HUES48 (cell line): ENCODE results near the gene ZNF10.

Experiments used
- H3K27ac ChIP-seq: one replicate; pipeline ENCODE4 v1.7.0; 2013; ENCODE audit warnings: low read depth, low read length, inconsistent platforms
- H3K27me3 ChIP-seq: 2 replicates; pipeline ENCODE4 v1.6.1; 2013; ENCODE audit warnings: mild to moderate bottlenecking, low read length; ENCODE audit not compliant: control insufficient read depth, insufficient read depth
- H3K36me3 ChIP-seq: 2 replicates; pipeline ENCODE4 v1.6.1; 2013; ENCODE audit warnings: low read length; ENCODE audit not compliant: control insufficient read depth, insufficient read depth
- H3K4me1 ChIP-seq: 2 replicates; pipeline ENCODE4 v1.6.1; 2013; ENCODE audit warnings: mild to moderate bottlenecking, low read length; ENCODE audit not compliant: control insufficient read depth, insufficient read depth
- H3K4me3 ChIP-seq: 2 replicates; pipeline ENCODE4 v1.5.1; 2013; ENCODE audit warnings: mild to moderate bottlenecking, low read depth, low read length
- H3K9ac ChIP-seq: 2 replicates; pipeline ENCODE4 v1.6.1; 2013; ENCODE audit warnings: mild to moderate bottlenecking, low read depth, low read length, moderate library complexity
- H3K9me3 ChIP-seq: 2 replicates; pipeline ENCODE4 v1.6.1; 2013; ENCODE audit warnings: low read length; ENCODE audit not compliant: control insufficient read depth, insufficient read depth

The ZNF10 gene

DNA sequence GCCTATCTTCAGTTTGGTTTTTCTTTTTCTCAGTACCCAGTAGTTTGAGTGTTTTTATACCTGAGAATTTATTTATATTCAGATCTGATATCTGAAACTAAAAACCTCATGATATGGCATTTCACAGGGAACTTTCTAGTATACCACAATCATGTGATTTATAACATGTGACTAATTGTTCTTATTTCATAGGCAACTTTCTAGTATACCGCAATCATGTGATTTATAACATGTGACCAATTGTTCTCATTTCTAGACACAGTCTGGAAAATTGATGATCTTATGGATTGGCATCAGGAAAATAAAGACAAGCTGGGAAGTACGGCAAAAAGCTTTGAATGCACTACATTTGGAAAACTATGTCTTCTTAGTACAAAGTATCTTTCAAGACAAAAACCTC lies 71.5 kb downstream of the ZNF10 start:
- Histone ChIP-seq H3K36me3 (peaks cover 52% of the 10 kb centered on the region), H3K4me1 (no peaks in the 10 kb centered on the region), H3K9me3 (peaks cover 67% of the 10 kb centered on the region), H3K4me3 (peak overlapping the region; percentile 49; the same call in 1 of the 2 replicates), H3K27me3 (no peaks in the 10 kb centered on the region), H3K27ac (no peak overlapping the region), H3K9ac (no peak overlapping the region)

DNA sequence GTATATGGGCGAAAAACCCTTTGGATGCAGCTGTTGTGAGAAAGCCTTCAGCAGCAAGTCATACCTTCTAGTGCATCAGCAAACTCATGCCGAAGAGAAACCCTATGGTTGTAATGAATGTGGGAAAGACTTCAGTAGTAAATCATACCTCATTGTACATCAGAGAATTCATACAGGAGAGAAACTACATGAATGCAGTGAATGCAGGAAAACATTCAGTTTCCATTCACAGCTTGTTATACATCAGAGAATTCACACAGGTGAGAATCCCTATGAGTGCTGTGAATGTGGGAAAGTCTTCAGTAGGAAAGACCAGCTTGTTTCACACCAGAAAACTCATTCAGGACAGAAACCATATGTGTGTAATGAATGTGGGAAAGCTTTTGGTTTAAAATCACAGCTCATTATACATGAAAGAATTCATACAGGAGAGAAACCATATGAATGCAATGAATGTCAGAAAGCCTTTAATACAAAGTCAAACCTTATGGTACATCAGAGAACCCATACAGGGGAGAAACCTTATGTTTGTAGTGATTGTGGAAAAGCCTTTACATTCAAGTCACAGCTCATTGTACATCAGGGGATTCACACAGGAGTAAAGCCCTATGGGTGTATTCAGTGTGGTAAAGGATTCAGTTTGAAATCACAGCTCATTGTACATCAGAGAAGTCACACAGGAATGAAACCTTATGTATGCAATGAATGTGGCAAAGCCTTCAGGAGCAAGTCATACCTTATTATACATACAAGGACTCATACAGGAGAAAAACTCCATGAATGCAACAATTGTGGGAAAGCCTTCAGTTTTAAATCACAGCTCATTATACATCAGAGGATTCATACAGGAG lies 72.3 kb downstream of the ZNF10 start:
- Histone ChIP-seq H3K4me1 (no peaks in the 10 kb centered on the region), H3K9me3 (peaks cover 75% of the 10 kb centered on the region), H3K36me3 (peaks cover 52% of the 10 kb centered on the region), H3K4me3 (peak overlapping the region; percentile 49; the same call in 1 of the 2 replicates), H3K9ac (no peak overlapping the region), H3K27me3 (no peaks in the 10 kb centered on the region), H3K27ac (no peak overlapping the region)

DNA sequence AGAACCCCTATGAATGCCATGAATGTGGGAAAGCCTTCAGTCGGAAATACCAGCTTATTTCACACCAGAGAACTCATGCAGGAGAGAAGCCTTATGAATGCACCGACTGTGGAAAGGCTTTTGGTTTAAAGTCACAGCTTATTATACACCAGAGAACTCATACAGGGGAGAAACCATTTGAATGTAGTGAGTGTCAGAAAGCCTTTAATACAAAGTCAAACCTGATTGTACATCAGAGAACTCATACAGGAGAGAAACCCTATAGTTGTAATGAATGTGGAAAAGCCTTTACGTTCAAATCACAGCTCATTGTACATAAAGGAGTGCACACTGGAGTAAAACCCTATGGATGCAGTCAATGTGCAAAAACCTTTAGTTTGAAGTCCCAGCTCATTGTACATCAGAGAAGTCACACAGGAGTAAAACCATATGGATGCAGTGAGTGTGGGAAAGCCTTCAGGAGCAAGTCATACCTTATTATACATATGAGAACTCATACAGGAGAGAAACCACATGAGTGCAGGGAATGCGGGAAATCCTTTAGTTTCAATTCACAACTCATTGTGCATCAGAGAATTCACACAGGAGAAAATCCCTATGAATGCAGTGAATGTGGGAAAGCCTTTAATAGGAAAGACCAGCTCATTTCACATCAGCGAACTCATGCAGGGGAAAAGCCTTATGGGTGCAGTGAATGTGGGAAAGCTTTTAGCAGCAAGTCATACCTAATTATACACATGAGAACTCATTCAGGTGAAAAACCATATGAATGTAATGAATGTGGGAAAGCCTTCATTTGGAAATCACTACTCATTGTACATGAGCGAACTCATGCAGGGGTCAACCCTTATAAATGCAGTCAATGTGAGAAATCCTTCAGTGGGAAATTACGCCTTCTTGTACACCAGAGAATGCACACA lies 73.2 kb downstream of the ZNF10 start:
- Histone ChIP-seq H3K36me3 (peaks cover 52% of the 10 kb centered on the region), H3K9ac (no peak overlapping the region), H3K4me3 (peak overlapping the region; percentile 49), H3K27me3 (no peaks in the 10 kb centered on the region), H3K27ac (no peak overlapping the region), H3K4me1 (no peaks in the 10 kb centered on the region), H3K9me3 (peaks cover 83% of the 10 kb centered on the region)

DNA sequence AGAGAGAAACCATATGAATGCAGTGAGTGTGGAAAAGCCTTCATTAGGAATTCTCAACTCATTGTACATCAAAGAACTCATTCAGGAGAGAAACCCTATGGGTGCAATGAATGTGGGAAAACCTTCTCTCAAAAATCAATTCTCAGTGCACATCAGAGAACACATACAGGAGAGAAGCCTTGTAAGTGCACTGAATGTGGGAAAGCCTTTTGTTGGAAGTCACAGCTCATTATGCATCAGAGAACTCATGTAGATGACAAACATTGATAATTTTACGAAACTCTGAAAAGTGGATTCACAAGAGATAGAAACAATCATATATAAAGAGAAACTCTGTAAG lies 73.8 kb downstream of the ZNF10 start:
- peaks cover 87% of the 10 kb centered on the region for H3K9me3 ChIP-seq
- no peaks in the 10 kb centered on the region for H3K27me3 ChIP-seq
- H3K4me1 ChIP-seq, result no peaks in the 10 kb centered on the region
- H3K9ac ChIP-seq, result no peak overlapping the region
- no peak overlapping the region for H3K27ac ChIP-seq
- H3K36me3 ChIP-seq, result peaks cover 52% of the 10 kb centered on the region
- H3K4me3 ChIP-seq, result peak overlapping the region; percentile 49

DNA sequence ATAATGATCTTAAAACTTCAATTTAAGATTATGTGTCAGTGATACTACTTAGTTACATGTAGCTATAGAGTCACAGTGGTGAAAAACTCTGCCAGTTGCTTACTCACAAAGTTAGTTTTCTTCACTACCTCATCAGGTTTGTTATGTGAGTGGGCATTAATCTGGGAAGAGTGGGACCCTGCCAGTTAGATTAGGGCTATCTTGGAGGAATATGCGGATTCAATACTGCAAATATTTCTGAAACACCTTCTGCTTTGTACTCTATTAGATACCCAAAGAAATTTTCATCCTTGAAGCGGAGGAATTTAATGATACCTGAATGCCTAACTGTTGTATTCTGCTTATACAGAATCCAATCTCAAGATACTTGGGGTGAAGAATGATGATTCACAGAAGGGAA lies 76.0 kb downstream of the ZNF10 start:
- Histone ChIP-seq H3K9ac (no peak overlapping the region), H3K27ac (no peak overlapping the region), H3K27me3 (no peaks in the 10 kb centered on the region), H3K9me3 (peaks cover 96% of the 10 kb centered on the region), H3K4me3 (peak overlapping the region; percentile 9; the same call in 1 of the 2 replicates), H3K36me3 (peaks cover 41% of the 10 kb centered on the region), H3K4me1 (no peaks in the 10 kb centered on the region)
